ENCODE results near the gene CHD2. TPM values are rescaled to one million over a fixed set of nuclear protein-coding genes. Genes with fewer than 3 reads are reported as not detected.
A peak's percentile ranks its signal among the peaks of the same experiment; 100 is the strongest.

CHD2 gene
- total RNA-seq, 1 experiment from 2014 or later, result 129 TPM

DNA sequence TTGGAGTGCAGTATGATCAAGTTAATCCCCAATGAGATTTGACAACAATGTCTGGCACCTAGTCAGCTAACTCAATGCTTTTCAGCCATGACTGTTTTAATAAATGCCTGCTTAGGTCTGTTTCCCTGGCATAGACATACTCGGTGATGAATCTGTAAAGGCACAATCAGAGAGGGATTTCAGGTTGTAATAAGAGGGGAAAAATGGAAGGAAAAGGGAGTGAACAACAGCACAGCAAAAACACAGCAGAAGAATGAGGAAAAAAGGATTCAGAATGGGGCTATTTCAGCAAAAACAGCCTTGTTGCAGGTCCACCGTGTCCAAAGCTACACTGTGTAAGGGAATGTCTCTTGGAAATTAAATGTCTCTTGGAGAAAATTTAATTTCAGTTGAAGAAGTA is 19.3 kb upstream of the CHD2 start:
- peak overlapping the region; percentile 98 for H3K27ac Mint-ChIP-seq (ENCODE audit: low read depth, unreplicated experiment)
- intact Hi-C loops (cut with micrococcal nuclease), result no loop called here
- no peak for DNase-seq (ENCODE audit: unreplicated experiment)
- no TSS peak for BruUV-seq (replicated peaks)
- CTCF ChIA-PET, result interaction anchor here (0.6 to 2.1 kb wide), 6 partner anchors 9 to 83 kb away, joined by 3 to 7 read pairs (median 5); no protein-coding TSS in a partner anchor
- H3K36me3 Mint-ChIP-seq (ENCODE audit: insufficient read depth, unreplicated experiment), result peaks cover 35% of the 10 kb centered on the region
- H3K27me3 Mint-ChIP-seq (ENCODE audit: insufficient read depth, unreplicated experiment), result no peaks in the 10 kb centered on the region
- TF ChIP-seq, protein P1, sequence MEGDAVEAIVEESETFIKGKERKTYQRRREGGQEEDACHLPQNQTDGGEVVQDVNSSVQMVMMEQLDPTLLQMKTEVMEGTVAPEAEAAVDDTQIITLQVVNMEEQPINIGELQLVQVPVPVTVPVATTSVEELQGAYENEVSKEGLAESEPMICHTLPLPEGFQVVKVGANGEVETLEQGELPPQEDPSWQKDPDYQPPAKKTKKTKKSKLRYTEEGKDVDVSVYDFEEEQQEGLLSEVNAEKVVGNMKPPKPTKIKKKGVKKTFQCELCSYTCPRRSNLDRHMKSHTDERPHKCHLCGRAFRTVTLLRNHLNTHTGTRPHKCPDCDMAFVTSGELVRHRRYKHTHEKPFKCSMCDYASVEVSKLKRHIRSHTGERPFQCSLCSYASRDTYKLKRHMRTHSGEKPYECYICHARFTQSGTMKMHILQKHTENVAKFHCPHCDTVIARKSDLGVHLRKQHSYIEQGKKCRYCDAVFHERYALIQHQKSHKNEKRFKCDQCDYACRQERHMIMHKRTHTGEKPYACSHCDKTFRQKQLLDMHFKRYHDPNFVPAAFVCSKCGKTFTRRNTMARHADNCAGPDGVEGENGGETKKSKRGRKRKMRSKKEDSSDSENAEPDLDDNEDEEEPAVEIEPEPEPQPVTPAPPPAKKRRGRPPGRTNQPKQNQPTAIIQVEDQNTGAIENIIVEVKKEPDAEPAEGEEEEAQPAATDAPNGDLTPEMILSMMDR (IDR thresholded peaks at IDR 0.05; ENCODE audit: unreplicated experiment), result no peak
- POLR2A ChIA-PET, result interaction anchor here (0.8 to 19.2 kb wide), 9 partner anchors 11 to 83 kb away, joined by 3 to 1025 read pairs (median 258); partner anchors contain the start of gene CHD2
- no peaks in the 10 kb centered on the region for H3K9me3 Mint-ChIP-seq (ENCODE audit: unreplicated experiment)
- no peak overlapping the region for H3K4me3 Mint-ChIP-seq (ENCODE audit: unreplicated experiment)
- H3K4me1 Mint-ChIP-seq (ENCODE audit: insufficient read depth, unreplicated experiment), result peaks cover 25% of the 10 kb centered on the region

DNA sequence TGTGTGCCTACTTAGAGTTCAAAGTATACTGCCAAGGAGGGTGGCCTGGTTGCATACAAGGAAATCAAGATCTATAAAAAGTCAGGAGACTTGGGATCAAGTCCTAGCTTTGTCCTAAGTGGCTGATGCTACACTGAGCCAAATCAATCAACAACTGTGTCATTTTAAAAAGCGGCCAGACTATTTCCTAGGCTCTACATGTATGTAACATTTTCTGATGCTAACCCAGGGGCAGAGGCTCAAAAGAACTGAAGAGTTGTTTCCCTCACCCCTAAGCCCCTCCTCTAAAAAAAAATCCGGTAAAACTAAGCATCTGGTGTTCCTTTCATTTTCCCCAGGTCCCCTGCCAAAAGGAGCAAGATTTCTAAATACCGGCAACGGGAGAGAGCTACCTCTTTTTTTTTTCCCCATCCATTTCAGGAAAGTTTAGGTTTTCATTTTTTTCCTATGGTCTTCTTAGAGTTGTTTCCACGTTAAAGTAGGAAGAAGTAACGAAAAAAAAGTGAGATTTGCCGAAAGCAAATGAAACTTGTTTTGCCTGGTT is 18.8 kb upstream of the CHD2 start:
- intact Hi-C loops (cut with micrococcal nuclease), result no loop called here
- Mint-ChIP-seq H3K27me3 (ENCODE audit: insufficient read depth, unreplicated experiment) (no peaks in the 10 kb centered on the region), H3K4me1 (ENCODE audit: insufficient read depth, unreplicated experiment) (peaks cover 25% of the 10 kb centered on the region), H3K4me3 (ENCODE audit: unreplicated experiment) (peak overlapping the region; percentile 87), H3K27ac (ENCODE audit: low read depth, unreplicated experiment) (peak overlapping the region; percentile 98), H3K9me3 (ENCODE audit: unreplicated experiment) (no peaks in the 10 kb centered on the region), H3K36me3 (ENCODE audit: insufficient read depth, unreplicated experiment) (peaks cover 40% of the 10 kb centered on the region)
- POLR2A ChIA-PET, result interaction anchor here (0.7 to 19.2 kb wide), 13 partner anchors 11 to 516 kb away, joined by 3 to 1025 read pairs (median 118); partner anchors contain the start of gene CHD2
- TF ChIP-seq, protein P1 (IDR thresholded peaks at IDR 0.05; ENCODE audit: unreplicated experiment), result no peak
- CTCF ChIA-PET, result interaction anchor here (1.0 to 2.3 kb wide), 9 partner anchors 9 to 84 kb away, joined by 3 to 13 read pairs (median 5); no protein-coding TSS in a partner anchor
- no peak for DNase-seq (ENCODE audit: unreplicated experiment)
- BruUV-seq (replicated peaks), result no TSS peak

DNA sequence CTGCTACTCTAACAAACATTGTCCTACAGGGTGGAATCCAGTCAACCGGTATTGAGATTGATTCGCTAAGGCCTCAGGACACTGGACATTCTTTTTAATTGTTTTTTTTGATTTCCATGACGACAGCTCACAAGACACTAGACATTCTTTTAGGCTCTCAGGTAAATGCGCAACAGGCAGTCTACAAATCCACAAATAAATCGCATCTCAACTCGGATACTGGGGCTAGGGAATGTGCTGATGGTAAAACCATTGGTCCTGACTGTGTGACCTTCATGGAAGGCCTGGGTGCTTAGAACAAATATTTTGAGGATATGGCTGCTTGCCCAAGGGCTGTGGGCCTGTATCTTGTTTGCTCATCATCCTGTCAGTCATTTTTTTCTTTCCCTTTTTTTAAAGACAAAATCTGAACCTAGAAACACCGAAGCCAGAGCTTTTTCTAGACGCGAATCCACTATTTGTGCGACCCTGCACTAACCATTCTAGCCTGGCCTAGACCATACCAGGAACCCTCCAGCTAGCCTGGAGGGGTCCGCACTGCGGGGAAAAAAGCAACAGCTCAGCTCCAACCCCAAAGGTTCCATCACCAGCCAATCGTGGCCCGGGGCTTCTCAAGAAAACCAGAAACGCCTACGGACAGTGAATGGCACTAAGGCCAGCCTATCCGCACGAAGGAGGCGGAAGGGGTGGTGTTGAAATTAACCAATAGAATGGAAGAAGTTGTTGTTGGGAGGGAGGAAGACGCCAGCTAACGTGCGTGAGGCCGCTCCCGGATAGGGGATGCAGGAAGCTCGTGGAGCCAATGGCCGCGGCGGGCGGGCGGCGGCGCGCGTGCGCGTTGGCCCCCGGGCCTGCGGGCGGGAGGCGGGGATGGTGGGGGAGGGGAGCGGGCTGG is 18.1 kb upstream of the CHD2 start:
- Mint-ChIP-seq H3K9me3 (ENCODE audit: unreplicated experiment) (no peaks in the 10 kb centered on the region), H3K36me3 (ENCODE audit: insufficient read depth, unreplicated experiment) (peaks cover 48% of the 10 kb centered on the region), H3K4me3 (ENCODE audit: unreplicated experiment) (peak overlapping the region; percentile 87), H3K4me1 (ENCODE audit: insufficient read depth, unreplicated experiment) (peaks cover 28% of the 10 kb centered on the region), H3K27me3 (ENCODE audit: insufficient read depth, unreplicated experiment) (no peaks in the 10 kb centered on the region), H3K27ac (ENCODE audit: low read depth, unreplicated experiment) (peak overlapping the region; percentile 98)
- DNase-seq (ENCODE audit: unreplicated experiment), result peak; percentile 99
- BruUV-seq (replicated peaks), result TSS peak; percentile 56
- intact Hi-C loops (cut with micrococcal nuclease), result loop anchor here (1.0 to 2.0 kb wide), 4 partner anchors 12 to 73 kb away; no protein-coding TSS in a partner anchor
- POLR2A ChIA-PET, result interaction anchor here (0.6 to 19.2 kb wide), 21 partner anchors 12 to 964 kb away, joined by 3 to 1025 read pairs (median 4); partner anchors contain the start of gene CHD2
- TF ChIP-seq, protein P1 (IDR thresholded peaks at IDR 0.05; ENCODE audit: unreplicated experiment), result no peak
- CTCF ChIA-PET, result interaction anchor here (0.6 to 2.3 kb wide), 16 partner anchors 10 to 85 kb away, joined by 3 to 13 read pairs (median 4); partner anchors contain the start of gene CHD2

Data from MCF 10A (cell line).